IPS-11a (cell line): ENCODE measurements around the gene ARHGEF9.
"Not testable (repeated sequence)": the region's sequence is repeated elsewhere in the genome, so short reads cannot be mapped to it uniquely, and the experiment has no call there.

Experiments used
- H3K4me3 ChIP-seq: one replicate; pipeline ENCODE4 v1.5.1; 2013; ENCODE audit warnings: low read depth, low read length, control low read depth

Gene ARHGEF9

GRCh38 chrX:63664083-63664482 lies 120.9 kb downstream of the ARHGEF9 start:
- no peak overlapping the region for H3K4me3 ChIP-seq

GRCh38 chrX:63661676-63662075 lies 123.3 kb downstream of the ARHGEF9 start:
- no peak overlapping the region for H3K4me3 ChIP-seq

GRCh38 chrX:63658920-63659319 lies 126.1 kb downstream of the ARHGEF9 start:
- H3K4me3 ChIP-seq: no peak overlapping the region

GRCh38 chrX:63657821-63658220 lies 127.2 kb downstream of the ARHGEF9 start:
- no peak overlapping the region for H3K4me3 ChIP-seq

GRCh38 chrX:63656871-63657580 lies 128.0 kb downstream of the ARHGEF9 start:
- H3K4me3 ChIP-seq: no peak overlapping the region

- no peak overlapping the region for H3K4me3 ChIP-seq
These were observed 132.8 kb downstream of the ARHGEF9 start for GRCh38 chrX:63652086-63652765.

- H3K4me3 ChIP-seq: not testable (repeated sequence)
These were observed 139.3 kb downstream of the ARHGEF9 start for GRCh38 chrX:63645748-63646147.

GRCh38 chrX:63635750-63636149 lies 149.3 kb downstream of the ARHGEF9 start:
- no peak overlapping the region for H3K4me3 ChIP-seq

- H3K4me3 ChIP-seq: no peak overlapping the region
These were observed 171.4 kb downstream of the ARHGEF9 start for GRCh38 chrX:63613531-63614028.

GRCh38 chrX:63585936-63586335 lies 199.1 kb downstream of the ARHGEF9 start:
- H3K4me3 ChIP-seq: no peak overlapping the region
